Esophagus muscularis mucosa (tissue), 4 donors: ENCODE results near the gene RAB30.

Experiments
- CTCF ChIP-seq, 3 experiments: fragments of 200-600 bp in 2 of 3; fragments of 450-650 bp in 1 of 3; sonication (generic) in 2 of 3; IDR thresholded peaks; one replicate each; pipeline ENCODE4 v1.5.1; 2017 to 2019; ENCODE audit warnings: antibody characterized with exemption in 3 of 3, mild to moderate bottlenecking in 2 of 3, moderate library complexity in 1 of 3
- EP300 ChIP-seq: sonication (generic); formaldehyde crosslinking; IDR thresholded peaks from one replicate; pipeline ENCODE4 v1.6.1; 2017; ENCODE audit warnings: antibody characterized with exemption
- POLR2AphosphoS5 ChIP-seq, 2 donors: sonication (generic); formaldehyde crosslinking; IDR thresholded peaks; one replicate each; pipeline ENCODE4 v1.6.1; 2017; ENCODE audit warnings: antibody characterized with exemption in 2 of 2

- no peak for TF ChIP-seq POLR2AphosphoS5 (IDR thresholded peaks at IDR 0.05)
- TF ChIP-seq EP300, result no peak
- TF ChIP-seq CTCF (IDR thresholded peaks at IDR 0.05), result no peak
These were observed 76.5 kb downstream of the RAB30 start for GRCh38 chr11:82995235-82995634.
